ENCODE results near the gene RASA4B. TPM values are rescaled to one million over a fixed set of nuclear protein-coding genes. Genes with fewer than 3 reads are reported as not detected.
"Not testable (repeated sequence)": the region's sequence is repeated elsewhere in the genome, so short reads cannot be mapped to it uniquely, and the experiment has no call there.

RASA4B gene
- total RNA-seq, 1 donor from 2014 or later, result 16.2 TPM

- intact Hi-C loops (cut with micrococcal nuclease), result not testable (repeated sequence)
Observed at GRCh38 chr7:102511860-102512522, 5.6 kb downstream of the RASA4B start.

GRCh38 chr7:102510575-102510974 lies 7.0 kb downstream of the RASA4B start:
- intact Hi-C loops (cut with micrococcal nuclease), result not testable (repeated sequence)

- intact Hi-C loops (cut with micrococcal nuclease), result not testable (repeated sequence)
Observed at GRCh38 chr7:102507410-102508088, 10.0 kb downstream of the RASA4B start.

- intact Hi-C loops (cut with micrococcal nuclease), result not testable (repeated sequence)
Observed at GRCh38 chr7:102505298-102506185, 12.0 kb downstream of the RASA4B start.

GRCh38 chr7:102503141-102503540 lies 14.4 kb downstream of the RASA4B start:
- intact Hi-C loops (cut with micrococcal nuclease), result not testable (repeated sequence)

GRCh38 chr7:102498321-102498720 lies 19.3 kb downstream of the RASA4B start:
- intact Hi-C loops (cut with micrococcal nuclease), result not testable (repeated sequence)

- intact Hi-C loops (cut with micrococcal nuclease), result not testable (repeated sequence)
Observed at GRCh38 chr7:102497308-102497707, 20.3 kb downstream of the RASA4B start.

- intact Hi-C loops (cut with micrococcal nuclease), result not testable (repeated sequence)
Observed at GRCh38 chr7:102496861-102497260, 20.7 kb downstream of the RASA4B start.

- intact Hi-C loops (cut with micrococcal nuclease), result not testable (repeated sequence)
Observed at GRCh38 chr7:102494473-102495149, 23.0 kb downstream of the RASA4B start.

- intact Hi-C loops (cut with micrococcal nuclease), result not testable (repeated sequence)
Observed at GRCh38 chr7:102494026-102494425, 23.6 kb downstream of the RASA4B start.

GRCh38 chr7:102493220-102493935 lies 24.2 kb downstream of the RASA4B start:
- intact Hi-C loops (cut with micrococcal nuclease), result not testable (repeated sequence)

- intact Hi-C loops (cut with micrococcal nuclease), result not testable (repeated sequence)
Observed at GRCh38 chr7:102490529-102491075, 27.0 kb downstream of the RASA4B start.

- intact Hi-C loops (cut with micrococcal nuclease), result not testable (repeated sequence)
Observed at GRCh38 chr7:102484317-102484716, 33.3 kb downstream of the RASA4B start.

- intact Hi-C loops (cut with micrococcal nuclease), result not testable (repeated sequence)
Observed at GRCh38 chr7:102481962-102482361, 35.6 kb downstream of the RASA4B start.

GRCh38 chr7:102479982-102480637 lies 37.5 kb downstream of the RASA4B start:
- intact Hi-C loops (cut with micrococcal nuclease), result not testable (repeated sequence)

GRCh38 chr7:102479209-102479584 lies 38.4 kb downstream of the RASA4B start:
- intact Hi-C loops (cut with micrococcal nuclease), result not testable (repeated sequence)

- intact Hi-C loops (cut with micrococcal nuclease), result not testable (repeated sequence)
Observed at GRCh38 chr7:102478314-102479208, 39.0 kb downstream of the RASA4B start, which contains the start of gene POLR2J. TSS of gene POLR2J (minus strand) at chr7:102478922. CDS start at chr7:102478860, 62 bp downstream.

- intact Hi-C loops (cut with micrococcal nuclease), result not testable (repeated sequence)
Observed at GRCh38 chr7:102474736-102475435, 42.7 kb downstream of the RASA4B start.
